Measurements from ENCODE around the gene METTL26.

The METTL26 gene

GRCh38 chr16:637081-638018 lies 1.2 kb upstream of the METTL26 start:
- peak; percentile 82 for DNase-seq (ENCODE audit: low read depth)

GRCh38 chr16:635573-636205 lies 416 bp downstream of the METTL26 start:
- no peak for DNase-seq (ENCODE audit: low read depth)

GRCh38 chr16:634996-635395 lies 1.1 kb downstream of the METTL26 start:
- DNase-seq (ENCODE audit: low read depth) = no peak

- DNase-seq (ENCODE audit: low read depth) = no peak
These were observed 1.9 kb downstream of the METTL26 start for GRCh38 chr16:634051-634670.

- DNase-seq (ENCODE audit: low read depth) = no peak
These were observed 2.6 kb downstream of the METTL26 start for GRCh38 chr16:633336-634050.

- DNase-seq (ENCODE audit: low read depth) = no peak
These were observed 3.4 kb downstream of the METTL26 start for GRCh38 chr16:632486-633335.

- no peak for DNase-seq (ENCODE audit: low read depth)
These were observed 4.2 kb downstream of the METTL26 start for GRCh38 chr16:631808-632358.

GRCh38 chr16:630815-631405 lies 5.2 kb downstream of the METTL26 start, which contains the start of gene WFIKKN1:
WFIKKN1 (plus strand) TSS chr16:630985; CDS start chr16:631254, 269 bp downstream.
- no peak for DNase-seq (ENCODE audit: low read depth)

GRCh38 chr16:630249-630814 lies 5.8 kb downstream of the METTL26 start:
- no peak for DNase-seq (ENCODE audit: low read depth)

- DNase-seq (ENCODE audit: low read depth) = no peak
These were observed 6.3 kb downstream of the METTL26 start for GRCh38 chr16:629833-630248.

GRCh38 chr16:629185-629832 lies 6.8 kb downstream of the METTL26 start:
- DNase-seq (ENCODE audit: low read depth) = no peak

GRCh38 chr16:628321-629061 lies 7.6 kb downstream of the METTL26 start:
- DNase-seq (ENCODE audit: low read depth) = no peak

- DNase-seq (ENCODE audit: low read depth) = no peak
These were observed 8.5 kb downstream of the METTL26 start for GRCh38 chr16:627454-628239.

- DNase-seq (ENCODE audit: low read depth) = no peak
These were observed 9.2 kb downstream of the METTL26 start for GRCh38 chr16:626787-627453.

GRCh38 chr16:625977-626765 lies 9.9 kb downstream of the METTL26 start:
- DNase-seq (ENCODE audit: low read depth) = no peak

GRCh38 chr16:625117-625976 lies 10.8 kb downstream of the METTL26 start:
- DNase-seq (ENCODE audit: low read depth) = no peak

Data from stimulated activated CD8-positive, alpha-beta memory T cell treated with anti-CD3 and anti-CD28 coated beads, Interleukin-15, amount 100 ng/mL, for 24 hours (primary cell).